HEK293 (cell line): Measurements from ENCODE around the gene FBXO34.

Source experiments
- CTCF ChIA-PET: fragments of 350-600 bp; formaldehyde crosslinking; extraction: SDS; loops from one replicate; lab custom pipeline; 2021; ENCODE audit warnings: antibody characterized with exemption; lab: Yijun Ruan, JAX
- POLR2A ChIA-PET: fragments of 300-600 bp; formaldehyde crosslinking; extraction: SDS; loops from one replicate; lab custom pipeline; 2020; ENCODE audit warnings: antibody characterized with exemption, inconsistent platforms; lab: Yijun Ruan, JAX
- H3K27ac ChIP-seq: fragments of 200-500 bp; sonication (Bioruptor generic); 2 replicates; pipeline ENCODE4 v1.5.1; 2014; ENCODE audit warnings: low read depth, low read length, control low read depth, inconsistent platforms; ENCODE audit errors: extremely low read depth
- H3K36me3 ChIP-seq, 2 experiments: fragments of 200-500 bp in 1 of 2; sonication (Bioruptor generic) in 1 of 2; 1 replicate in 1 of 2; 2 replicates in 1 of 2; pipeline ENCODE4 v1.5.1; 2014 to 2017; ENCODE audit warnings: inconsistent platforms in 2 of 2, low read length in 2 of 2; ENCODE audit not compliant: control insufficient read depth in 2 of 2, insufficient read depth in 1 of 2
- H3K4me1 ChIP-seq: fragments of 200-500 bp; sonication (Bioruptor generic); 2 replicates; pipeline ENCODE4 v1.5.1; 2014; ENCODE audit warnings: mild to moderate bottlenecking, low read length, inconsistent platforms; ENCODE audit not compliant: control insufficient read depth, insufficient read depth
- H3K4me3 ChIP-seq: 2 replicates; pipeline ENCODE4 v1.5.1; 2011; ENCODE audit warnings: low read depth, mild to moderate bottlenecking, control low read depth, low read length, moderate library complexity
- H3K9me3 ChIP-seq: fragments of 200-500 bp; sonication (Bioruptor generic); 2 replicates; pipeline ENCODE4 v1.5.1; 2014; ENCODE audit warnings: low read depth, low read length, inconsistent platforms; ENCODE audit not compliant: control insufficient read depth, insufficient read depth
- GLI2 ChIP-seq: fragments of 450-650 bp; formaldehyde crosslinking; IDR thresholded peaks from 2 replicates; pipeline ENCODE4; 2017; ENCODE audit warnings: missing biosample characterization, missing genetic modification characterization, low read depth, borderline replicate concordance
- OSR2 ChIP-seq: fragments of 450-650 bp; formaldehyde crosslinking; IDR thresholded peaks from 2 replicates; pipeline ENCODE4 v1.5.1; 2016; ENCODE audit warnings: missing biosample characterization, missing genetic modification characterization
- REPIN1 ChIP-seq: fragments of 450-650 bp; formaldehyde crosslinking; IDR thresholded peaks from 2 replicates; pipeline ENCODE4 v1.5.1; 2017; ENCODE audit warnings: missing biosample characterization, missing genetic modification characterization, low read depth
- SP3 ChIP-seq: fragments of 450-650 bp; formaldehyde crosslinking; IDR thresholded peaks from 2 replicates; pipeline ENCODE4 v1.5.1; 2016; ENCODE audit warnings: missing biosample characterization, missing genetic modification characterization
- ZBTB26 ChIP-seq: fragments of 450-650 bp; formaldehyde crosslinking; optimal IDR thresholded peaks from 2 replicates; pipeline ENCODE3; 2016; ENCODE audit warnings: missing biosample characterization, mild to moderate bottlenecking, missing genetic modification characterization
- ZFHX2 ChIP-seq: fragments of 450-650 bp; formaldehyde crosslinking; conservative IDR thresholded peaks from 2 replicates; pipeline ENCODE4 v1.5.1; 2016; ENCODE audit warnings: missing biosample characterization, missing genetic modification characterization
- ZFP37 ChIP-seq: fragments of 450-650 bp; formaldehyde crosslinking; IDR thresholded peaks from 2 replicates; pipeline ENCODE4 v1.5.1; 2016; ENCODE audit warnings: missing biosample characterization, missing genetic modification characterization
- ZNF174 ChIP-seq: fragments of 450-650 bp; formaldehyde crosslinking; IDR thresholded peaks from 2 replicates; pipeline ENCODE4 v1.5.0; 2017; ENCODE audit warnings: missing biosample characterization, mild to moderate bottlenecking, missing genetic modification characterization
- ZNF24 ChIP-seq: fragments of 450-650 bp; formaldehyde crosslinking; IDR thresholded peaks from 2 replicates; pipeline ENCODE4 v1.5.1; 2016; ENCODE audit warnings: missing biosample characterization, missing genetic modification characterization
- ZNF280C ChIP-seq: fragments of 450-650 bp; formaldehyde crosslinking; IDR thresholded peaks from 2 replicates; pipeline ENCODE4 v1.5.1; 2016; ENCODE audit warnings: missing biosample characterization, missing genetic modification characterization
- ZNF350 ChIP-seq: fragments of 450-650 bp; formaldehyde crosslinking; IDR thresholded peaks from 2 replicates; pipeline ENCODE4 v1.5.0; 2017; ENCODE audit warnings: missing biosample characterization, mild to moderate bottlenecking, missing genetic modification characterization
- ZNF426 ChIP-seq: fragments of 450-650 bp; formaldehyde crosslinking; IDR thresholded peaks from 2 replicates; pipeline ENCODE4 v1.5.1; 2017; ENCODE audit warnings: missing biosample characterization, missing genetic modification characterization, mild to moderate bottlenecking, inconsistent platforms, moderate library complexity
- ZNF433 ChIP-seq: fragments of 450-650 bp; formaldehyde crosslinking; IDR thresholded peaks from 2 replicates; pipeline ENCODE4 v1.5.1; 2016; ENCODE audit warnings: missing biosample characterization, missing genetic modification characterization, low read depth
- ZNF530 ChIP-seq: fragments of 450-650 bp; formaldehyde crosslinking; IDR thresholded peaks from 2 replicates; pipeline ENCODE4 v1.5.1; 2016; ENCODE audit warnings: low read depth, missing biosample characterization, missing genetic modification characterization
- ZNF623 ChIP-seq: fragments of 450-650 bp; formaldehyde crosslinking; IDR thresholded peaks from 2 replicates; pipeline ENCODE4 v1.5.1; 2016; ENCODE audit warnings: missing biosample characterization, missing genetic modification characterization
- ZNF626 ChIP-seq: fragments of 450-650 bp; sonication (Bioruptor Pico); formaldehyde crosslinking; IDR thresholded peaks from 2 replicates; pipeline ENCODE4 v1.5.1; 2018; ENCODE audit warnings: missing biosample characterization, missing genetic modification characterization, inconsistent platforms
- ZNF629 ChIP-seq: fragments of 450-650 bp; formaldehyde crosslinking; IDR thresholded peaks from 2 replicates; pipeline ENCODE4 v1.5.1; 2017; ENCODE audit warnings: missing biosample characterization, missing genetic modification characterization
- ZNF645 ChIP-seq: fragments of 450-650 bp; formaldehyde crosslinking; IDR thresholded peaks from 2 replicates; pipeline ENCODE4; 2016; ENCODE audit warnings: missing biosample characterization, missing genetic modification characterization
- ZNF664 ChIP-seq: fragments of 450-650 bp; formaldehyde crosslinking; IDR thresholded peaks from 2 replicates; pipeline ENCODE4 v1.5.1; 2016; ENCODE audit warnings: missing biosample characterization, missing genetic modification characterization
- ZNF707 ChIP-seq: fragments of 450-650 bp; formaldehyde crosslinking; IDR thresholded peaks from 2 replicates; pipeline ENCODE4 v1.5.1; 2016; ENCODE audit warnings: missing biosample characterization, missing genetic modification characterization
- ZNF76 ChIP-seq: fragments of 450-650 bp; formaldehyde crosslinking; IDR thresholded peaks from 2 replicates; pipeline ENCODE4; 2016; ENCODE audit warnings: low read depth, missing biosample characterization, missing genetic modification characterization, borderline replicate concordance
- ZNF776 ChIP-seq: fragments of 450-650 bp; formaldehyde crosslinking; IDR thresholded peaks from 2 replicates; pipeline ENCODE4 v1.5.0; 2017; ENCODE audit warnings: missing biosample characterization, missing genetic modification characterization, borderline replicate concordance
- ZNF843 ChIP-seq: fragments of 450-650 bp; formaldehyde crosslinking; IDR thresholded peaks from 2 replicates; pipeline ENCODE4 v1.5.1; 2016; ENCODE audit warnings: missing biosample characterization, missing genetic modification characterization
- ZSCAN16 ChIP-seq: fragments of 450-650 bp; formaldehyde crosslinking; IDR thresholded peaks from 2 replicates; pipeline ENCODE4 v1.5.1; 2016; ENCODE audit warnings: missing biosample characterization, missing genetic modification characterization
- ZXDB ChIP-seq: fragments of 450-650 bp; formaldehyde crosslinking; IDR thresholded peaks from 2 replicates; pipeline ENCODE4 v1.5.1; 2016; ENCODE audit warnings: missing biosample characterization, missing genetic modification characterization
- TF ChIP-seq, protein P1 (sequence below): fragments of 450-650 bp; formaldehyde crosslinking; conservative IDR thresholded peaks from 2 replicates; pipeline ENCODE4 v1.5.1; 2016; ENCODE audit warnings: low read depth, missing biosample characterization, missing genetic modification characterization
- TF ChIP-seq, protein P2 (sequence below): fragments of 450-650 bp; formaldehyde crosslinking; IDR thresholded peaks from 2 replicates; pipeline ENCODE4 v1.5.1; 2016; ENCODE audit warnings: missing biosample characterization, missing genetic modification characterization

The FBXO34 gene

DNA sequence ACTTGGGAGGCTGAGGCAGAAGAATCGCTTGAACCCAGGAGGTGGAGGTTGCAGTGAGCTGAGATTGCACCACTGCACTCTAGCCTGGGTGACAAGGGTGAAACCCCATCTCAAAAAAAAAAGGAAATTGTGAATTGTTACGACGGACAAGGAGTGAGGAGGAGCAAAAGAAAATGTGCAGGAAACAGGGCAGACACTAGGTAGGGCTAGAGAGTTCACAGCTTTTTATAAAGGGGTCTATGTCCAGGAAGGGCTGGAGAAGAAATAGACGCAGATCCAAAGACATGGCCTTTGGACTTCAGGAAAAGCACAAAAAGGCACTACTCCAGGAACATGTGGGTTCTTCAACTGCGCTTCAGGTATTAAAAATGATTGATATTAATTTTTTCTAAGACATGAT lies 106.0 kb downstream of the FBXO34 start:
- POLR2A ChIA-PET: no interaction called here

GRCh38 chr14:55381040-55381439 lies 109.8 kb downstream of the FBXO34 start:
- CTCF ChIA-PET: interaction anchor here (1.4 kb wide), 1 partner anchor 27 kb away, joined by 5 read pairs; no protein-coding TSS in a partner anchor
- Histone ChIP-seq H3K36me3 (peaks cover 25 to 60% of the 10 kb centered on the region in 2 experiments), H3K4me1 (no peaks in the 10 kb centered on the region), H3K9me3 (no peaks in the 10 kb centered on the region), H3K4me3 (no peak overlapping the region), H3K27ac (no peak overlapping the region)
- POLR2A ChIA-PET: no interaction called here
- TF ChIP-seq ZNF426 (tag by site-specific recombination): no peak
- TF ChIP-seq ZNF664: no peak
- no peak for TF ChIP-seq ZNF707 (tag by site-specific recombination)
- TF ChIP-seq ZNF174: no peak
- no peak for TF ChIP-seq ZNF629 (tag by site-specific recombination)
- no peak for TF ChIP-seq ZFP37 (tag by site-specific recombination)
- TF ChIP-seq ZNF433: no peak
- TF ChIP-seq, protein P1, sequence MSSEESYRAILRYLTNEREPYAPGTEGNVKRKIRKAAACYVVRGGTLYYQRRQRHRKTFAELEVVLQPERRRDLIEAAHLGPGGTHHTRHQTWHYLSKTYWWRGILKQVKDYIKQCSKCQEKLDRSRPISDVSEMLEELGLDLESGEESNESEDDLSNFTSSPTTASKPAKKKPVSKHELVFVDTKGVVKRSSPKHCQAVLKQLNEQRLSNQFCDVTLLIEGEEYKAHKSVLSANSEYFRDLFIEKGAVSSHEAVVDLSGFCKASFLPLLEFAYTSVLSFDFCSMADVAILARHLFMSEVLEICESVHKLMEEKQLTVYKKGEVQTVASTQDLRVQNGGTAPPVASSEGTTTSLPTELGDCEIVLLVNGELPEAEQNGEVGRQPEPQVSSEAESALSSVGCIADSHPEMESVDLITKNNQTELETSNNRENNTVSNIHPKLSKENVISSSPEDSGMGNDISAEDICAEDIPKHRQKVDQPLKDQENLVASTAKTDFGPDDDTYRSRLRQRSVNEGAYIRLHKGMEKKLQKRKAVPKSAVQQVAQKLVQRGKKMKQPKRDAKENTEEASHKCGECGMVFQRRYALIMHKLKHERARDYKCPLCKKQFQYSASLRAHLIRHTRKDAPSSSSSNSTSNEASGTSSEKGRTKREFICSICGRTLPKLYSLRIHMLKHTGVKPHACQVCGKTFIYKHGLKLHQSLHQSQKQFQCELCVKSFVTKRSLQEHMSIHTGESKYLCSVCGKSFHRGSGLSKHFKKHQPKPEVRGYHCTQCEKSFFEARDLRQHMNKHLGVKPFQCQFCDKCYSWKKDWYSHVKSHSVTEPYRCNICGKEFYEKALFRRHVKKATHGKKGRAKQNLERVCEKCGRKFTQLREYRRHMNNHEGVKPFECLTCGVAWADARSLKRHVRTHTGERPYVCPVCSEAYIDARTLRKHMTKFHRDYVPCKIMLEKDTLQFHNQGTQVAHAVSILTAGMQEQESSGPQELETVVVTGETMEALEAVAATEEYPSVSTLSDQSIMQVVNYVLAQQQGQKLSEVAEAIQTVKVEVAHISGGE (tag by site-specific recombination): no peak
- TF ChIP-seq ZNF623 (tag by site-specific recombination): no peak
- no peak for TF ChIP-seq ZNF843 (tag by site-specific recombination)
- no peak for TF ChIP-seq ZNF530 (tag by site-specific recombination)
- TF ChIP-seq ZSCAN16 (tag by site-specific recombination): no peak
- no peak for TF ChIP-seq ZXDB (tag by site-specific recombination)

More for the DNA sequence above, 106.0 kb downstream of the FBXO34 start:
- Histone ChIP-seq H3K4me1 (no peaks in the 10 kb centered on the region), H3K36me3 (peaks cover 25 to 57% of the 10 kb centered on the region in 2 experiments), H3K27ac (no peak overlapping the region), H3K4me3 (no peak overlapping the region), H3K9me3 (no peaks in the 10 kb centered on the region)
- no peak for TF ChIP-seq ZFHX2 (tag by site-specific recombination)
- TF ChIP-seq ZNF280C: no peak
- TF ChIP-seq OSR2 (tag by site-specific recombination): no peak
- TF ChIP-seq ZNF645 (tag by site-specific recombination): no peak
- TF ChIP-seq ZBTB26 (tag by site-specific recombination): no peak
- TF ChIP-seq ZNF76 (tag by site-specific recombination): no peak
- no peak for TF ChIP-seq SP3
- no peak for TF ChIP-seq ZNF350 (tag by site-specific recombination)
- TF ChIP-seq ZNF776 (tag by site-specific recombination): no peak
- no peak for TF ChIP-seq ZNF623 (tag by site-specific recombination)
- no peak for TF ChIP-seq GLI2
- TF ChIP-seq ZNF626 (tag by site-specific recombination): no peak
- no peak for TF ChIP-seq ZFP37 (tag by site-specific recombination)
- TF ChIP-seq ZNF24: no peak
- no peak for TF ChIP-seq REPIN1 (tag by site-specific recombination)
- TF ChIP-seq, protein P2, sequence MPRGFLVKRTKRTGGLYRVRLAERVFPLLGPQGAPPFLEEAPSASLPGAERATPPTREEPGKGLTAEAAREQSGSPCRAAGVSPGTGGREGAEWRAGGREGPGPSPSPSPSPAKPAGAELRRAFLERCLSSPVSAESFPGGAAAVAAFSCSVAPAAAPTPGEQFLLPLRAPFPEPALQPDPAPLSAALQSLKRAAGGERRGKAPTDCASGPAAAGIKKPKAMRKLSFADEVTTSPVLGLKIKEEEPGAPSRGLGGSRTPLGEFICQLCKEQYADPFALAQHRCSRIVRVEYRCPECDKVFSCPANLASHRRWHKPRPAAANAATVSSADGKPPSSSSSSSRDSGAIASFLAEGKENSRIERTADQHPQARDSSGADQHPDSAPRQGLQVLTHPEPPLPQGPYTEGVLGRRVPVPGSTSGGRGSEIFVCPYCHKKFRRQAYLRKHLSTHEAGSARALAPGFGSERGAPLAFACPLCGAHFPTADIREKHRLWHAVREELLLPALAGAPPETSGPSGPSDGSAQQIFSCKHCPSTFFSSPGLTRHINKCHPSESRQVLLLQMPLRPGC (tag by site-specific recombination): no peak
- CTCF ChIA-PET: interaction anchor here (0.6 kb wide), 1 partner anchor 20 kb away, joined by 3 read pairs; no protein-coding TSS in a partner anchor
